ENCODE measurements around the gene ACTR5. TPM values are rescaled to one million over a fixed set of nuclear protein-coding genes. Genes with fewer than 3 reads are reported as not detected.
A peak's percentile ranks its signal among the peaks of the same experiment; 100 is the strongest.
"Not testable (repeated sequence)": the region's sequence is repeated elsewhere in the genome, so short reads cannot be mapped to it uniquely, and the experiment has no call there.

ACTR5 gene
- total RNA-seq, 3 donors from 2014 or later = 6.0 to 8.1 (median 7.9) TPM

GRCh38 chr20:38789503-38790199 lies 41.4 kb downstream of the ACTR5 start:
- no peak for ATAC-seq

GRCh38 chr20:38790200-38791053 lies 42.2 kb downstream of the ACTR5 start:
- DNase-seq = peak in 1 of 3 donors; percentile 17
- Histone ChIP-seq H3K9me3 (no peaks in the 10 kb centered on the region), H3K36me3 (ENCODE audit: low read depth) (no peaks in the 10 kb centered on the region), H3K4me1 (ENCODE audit: low read depth) (no peaks in the 10 kb centered on the region), H3K4me3 (no peak overlapping the region)
- TF ChIP-seq, protein P1, sequence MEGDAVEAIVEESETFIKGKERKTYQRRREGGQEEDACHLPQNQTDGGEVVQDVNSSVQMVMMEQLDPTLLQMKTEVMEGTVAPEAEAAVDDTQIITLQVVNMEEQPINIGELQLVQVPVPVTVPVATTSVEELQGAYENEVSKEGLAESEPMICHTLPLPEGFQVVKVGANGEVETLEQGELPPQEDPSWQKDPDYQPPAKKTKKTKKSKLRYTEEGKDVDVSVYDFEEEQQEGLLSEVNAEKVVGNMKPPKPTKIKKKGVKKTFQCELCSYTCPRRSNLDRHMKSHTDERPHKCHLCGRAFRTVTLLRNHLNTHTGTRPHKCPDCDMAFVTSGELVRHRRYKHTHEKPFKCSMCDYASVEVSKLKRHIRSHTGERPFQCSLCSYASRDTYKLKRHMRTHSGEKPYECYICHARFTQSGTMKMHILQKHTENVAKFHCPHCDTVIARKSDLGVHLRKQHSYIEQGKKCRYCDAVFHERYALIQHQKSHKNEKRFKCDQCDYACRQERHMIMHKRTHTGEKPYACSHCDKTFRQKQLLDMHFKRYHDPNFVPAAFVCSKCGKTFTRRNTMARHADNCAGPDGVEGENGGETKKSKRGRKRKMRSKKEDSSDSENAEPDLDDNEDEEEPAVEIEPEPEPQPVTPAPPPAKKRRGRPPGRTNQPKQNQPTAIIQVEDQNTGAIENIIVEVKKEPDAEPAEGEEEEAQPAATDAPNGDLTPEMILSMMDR (IDR thresholded peaks at IDR 0.05) = peak; percentile 25
- ATAC-seq = no peak
- intact Hi-C loops (cut with DNase I, micrococcal nuclease) = no loop called here

More at GRCh38 chr20:38789503-38790199, 41.4 kb downstream of the ACTR5 start:
- no peak for DNase-seq
- TF ChIP-seq, protein P1 (IDR thresholded peaks at IDR 0.05) = no peak
- H3K9me3 ChIP-seq = no peaks in the 10 kb centered on the region
- H3K4me1 ChIP-seq (ENCODE audit: low read depth) = no peaks in the 10 kb centered on the region
- intact Hi-C loops (cut with DNase I, micrococcal nuclease) = no loop called here
- H3K4me3 ChIP-seq = no peak overlapping the region
- no peaks in the 10 kb centered on the region for H3K36me3 ChIP-seq (ENCODE audit: low read depth)

DNA sequence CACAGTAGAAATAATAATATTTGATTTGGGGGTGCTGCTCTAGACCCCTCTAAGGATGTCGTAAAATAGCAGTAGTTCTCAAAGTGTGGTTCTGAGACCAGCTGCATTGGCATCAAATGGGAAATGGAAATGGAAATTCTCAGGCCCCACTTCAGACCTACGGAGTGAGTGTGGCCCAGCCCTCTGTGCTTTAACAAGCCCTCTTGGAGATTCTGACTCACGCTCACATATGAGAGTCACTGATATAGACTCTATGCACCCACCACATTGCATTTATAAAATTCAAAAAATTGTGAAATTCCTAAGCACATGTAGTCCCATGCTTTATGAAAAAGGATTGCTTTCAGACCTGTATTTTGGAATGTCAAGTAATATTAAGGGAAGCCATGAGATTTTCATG lies 43.0 kb downstream of the ACTR5 start:
- intact Hi-C loops (cut with DNase I, micrococcal nuclease) = no loop called here
- TF ChIP-seq, protein P1 (IDR thresholded peaks at IDR 0.05) = no peak
- H3K4me1 ChIP-seq (ENCODE audit: low read depth) = no peaks in the 10 kb centered on the region

GRCh38 chr20:38791940-38792339 lies 43.7 kb downstream of the ACTR5 start:
- intact Hi-C loops (cut with DNase I, micrococcal nuclease) = no loop called here
- no peaks in the 10 kb centered on the region for H3K4me1 ChIP-seq (ENCODE audit: low read depth)

More for the DNA sequence above, 43.0 kb downstream of the ACTR5 start:
- Histone ChIP-seq H3K4me3 (no peak overlapping the region), H3K36me3 (ENCODE audit: low read depth) (no peaks in the 10 kb centered on the region), H3K9me3 (no peaks in the 10 kb centered on the region)
- DNase-seq (no peak), ATAC-seq (no peak)

GRCh38 chr20:38794057-38794456 lies 45.8 kb downstream of the ACTR5 start:
- H3K9me3 ChIP-seq; H3K4me1 ChIP-seq (ENCODE audit: low read depth); H3K4me3 ChIP-seq; H3K36me3 ChIP-seq (ENCODE audit: low read depth); DNase-seq; ATAC-seq; intact Hi-C loops (cut with DNase I, micrococcal nuclease): not testable (repeated sequence)

More at GRCh38 chr20:38791940-38792339, 43.7 kb downstream of the ACTR5 start:
- DNase-seq = no peak
- no peak overlapping the region for H3K4me3 ChIP-seq
- no peak for ATAC-seq
- no peaks in the 10 kb centered on the region for H3K9me3 ChIP-seq
- no peaks in the 10 kb centered on the region for H3K36me3 ChIP-seq (ENCODE audit: low read depth)
- TF ChIP-seq, protein P1 (IDR thresholded peaks at IDR 0.05) = no peak

DNA sequence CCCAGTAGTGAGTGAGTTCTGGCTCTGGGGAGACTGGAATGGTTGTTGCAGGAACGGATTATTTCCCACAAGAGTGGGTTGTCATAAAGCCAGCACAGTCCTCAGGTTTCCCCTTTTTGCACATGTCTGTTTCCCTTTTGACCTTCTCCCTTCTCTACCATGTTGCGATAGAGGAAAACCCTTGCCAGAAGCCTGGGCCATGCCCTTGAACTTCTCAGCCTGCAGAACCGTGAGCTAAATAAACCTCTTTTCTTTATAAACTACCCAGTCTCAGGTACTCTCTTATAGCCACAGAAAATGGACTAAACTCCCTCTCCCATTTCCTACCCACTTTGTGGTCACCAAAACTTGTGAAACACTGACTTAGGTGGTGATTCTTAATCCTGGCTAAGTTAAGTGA lies 50.0 kb downstream of the ACTR5 start:
- no peaks in the 10 kb centered on the region for H3K4me1 ChIP-seq (ENCODE audit: low read depth)
- no peak for ATAC-seq
- H3K36me3 ChIP-seq (ENCODE audit: low read depth) = no peaks in the 10 kb centered on the region
- H3K9me3 ChIP-seq = no peaks in the 10 kb centered on the region
- H3K4me3 ChIP-seq = no peak overlapping the region
- intact Hi-C loops (cut with DNase I, micrococcal nuclease) = no loop called here
- DNase-seq = no peak
- TF ChIP-seq, protein P1 (IDR thresholded peaks at IDR 0.05) = no peak

All from mucosa of descending colon (tissue), 3 donors.